Measurements from ENCODE around the gene TIA1.
"Not testable (repeated sequence)": the region's sequence is repeated elsewhere in the genome, so short reads cannot be mapped to it uniquely, and the experiment has no call there.

TIA1 gene

GRCh38 chr2:70248181-70248847 is at the start of gene TIA1:
Gene TIA1 (minus strand): TSS chr2:70248628. CDS start chr2:70248430, 198 bp downstream.
- H3K4me3 ChIP-seq (ENCODE audit: low read depth, low read length) = peak within 1 kb of the TSS; percentile 92

GRCh38 chr2:70297828-70298227 is 49.4 kb upstream of the TIA1 start:
- not testable (repeated sequence) for H3K4me3 ChIP-seq (ENCODE audit: low read depth, low read length)

- no peak overlapping the region for H3K4me3 ChIP-seq (ENCODE audit: low read depth, low read length)
Measured at GRCh38 chr2:70283500-70284191, 35.2 kb upstream of the TIA1 start.

- no peak overlapping the region for H3K4me3 ChIP-seq (ENCODE audit: low read depth, low read length)
Measured at GRCh38 chr2:70282439-70282838, 34.0 kb upstream of the TIA1 start.

GRCh38 chr2:70280242-70280798 is 31.9 kb upstream of the TIA1 start:
- no peak overlapping the region for H3K4me3 ChIP-seq (ENCODE audit: low read depth, low read length)

GRCh38 chr2:70270323-70270722 is 21.9 kb upstream of the TIA1 start:
- no peak overlapping the region for H3K4me3 ChIP-seq (ENCODE audit: low read depth, low read length)

- H3K4me3 ChIP-seq (ENCODE audit: low read depth, low read length) = not testable (repeated sequence)
Measured at GRCh38 chr2:70269422-70270302, 21.2 kb upstream of the TIA1 start.

GRCh38 chr2:70266925-70267324 is 18.5 kb upstream of the TIA1 start:
- not testable (repeated sequence) for H3K4me3 ChIP-seq (ENCODE audit: low read depth, low read length)

- H3K4me3 ChIP-seq (ENCODE audit: low read depth, low read length) = no peak overlapping the region
Measured at GRCh38 chr2:70261501-70261900, 13.1 kb upstream of the TIA1 start.

- peak overlapping the region; percentile 71 for H3K4me3 ChIP-seq (ENCODE audit: low read depth, low read length)
Measured at GRCh38 chr2:70258532-70258875, 10.1 kb upstream of the TIA1 start.

- no peak overlapping the region for H3K4me3 ChIP-seq (ENCODE audit: low read depth, low read length)
Measured at GRCh38 chr2:70255637-70256314, 7.3 kb upstream of the TIA1 start.

GRCh38 chr2:70250434-70250833 is 2.0 kb upstream of the TIA1 start:
- no peak overlapping the region for H3K4me3 ChIP-seq (ENCODE audit: low read depth, low read length)

- peak overlapping the region; percentile 92 for H3K4me3 ChIP-seq (ENCODE audit: low read depth, low read length)
Measured at GRCh38 chr2:70247364-70248180, 856 bp downstream of the TIA1 start.

GRCh38 chr2:70243806-70244584 is 4.4 kb downstream of the TIA1 start:
- H3K4me3 ChIP-seq (ENCODE audit: low read depth, low read length) = no peak overlapping the region

GRCh38 chr2:70242552-70242951 is 5.9 kb downstream of the TIA1 start:
- H3K4me3 ChIP-seq (ENCODE audit: low read depth, low read length) = no peak overlapping the region

- H3K4me3 ChIP-seq (ENCODE audit: low read depth, low read length) = no peak overlapping the region
Measured at GRCh38 chr2:70241340-70241739, 7.1 kb downstream of the TIA1 start.

- no peak overlapping the region for H3K4me3 ChIP-seq (ENCODE audit: low read depth, low read length)
Measured at GRCh38 chr2:70240599-70240998, 7.8 kb downstream of the TIA1 start.

GRCh38 chr2:70233926-70234325 is 14.5 kb downstream of the TIA1 start:
- H3K4me3 ChIP-seq (ENCODE audit: low read depth, low read length) = no peak overlapping the region

- no peak overlapping the region for H3K4me3 ChIP-seq (ENCODE audit: low read depth, low read length)
Measured at GRCh38 chr2:70226781-70227180, 21.6 kb downstream of the TIA1 start.
